ENCODE data around the gene SPART. TPM values are rescaled to one million over a fixed set of nuclear protein-coding genes. Genes with fewer than 3 reads are reported as not detected.

The SPART gene
- total RNA-seq, 1 donor from 2014 or later = 27.4 TPM

DNA sequence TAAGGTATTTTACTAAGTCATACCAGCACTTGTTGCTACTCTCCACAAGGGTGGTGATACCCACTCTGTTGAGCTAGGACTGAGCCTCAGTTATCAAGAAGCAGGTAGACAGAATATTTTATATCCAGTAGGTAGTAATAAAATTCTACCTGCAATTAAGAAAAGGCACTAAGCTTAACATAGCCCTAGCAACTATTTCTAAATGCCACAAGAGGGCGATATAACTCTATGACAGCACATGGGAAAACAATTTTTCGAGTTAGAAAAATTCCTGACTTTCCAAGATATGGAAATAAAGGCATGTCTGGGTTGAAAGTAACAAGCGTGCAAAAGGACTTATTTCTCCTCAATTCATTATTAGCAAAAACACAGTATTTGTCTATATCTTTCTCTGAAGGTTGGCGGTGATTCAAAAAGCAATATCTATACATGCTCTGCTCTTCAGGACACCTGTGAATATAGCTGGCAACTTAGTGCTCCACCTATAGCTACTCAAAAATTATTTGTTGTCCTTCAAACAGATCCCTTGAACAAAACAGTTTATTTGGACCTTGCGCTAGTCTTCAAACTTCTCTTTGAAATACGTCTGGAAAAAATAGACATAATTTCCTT is 63.3 kb downstream of the SPART start:
- H3K4me3 ChIP-seq = no peak overlapping the region
- no peak for DNase-seq (ENCODE audit: low spot score in 2 of 2)
- no peak overlapping the region for H3K27ac ChIP-seq
- H3K4me1 ChIP-seq = no peaks in the 10 kb centered on the region
- intact Hi-C loops (cut with DNase I) = loop anchor here (2.0 to 5.0 kb wide), 2 partner anchors 112 to 454 kb away; no protein-coding TSS in a partner anchor
- H3K9me3 ChIP-seq = no peaks in the 10 kb centered on the region
- H3K36me3 ChIP-seq = no peaks in the 10 kb centered on the region
- TF ChIP-seq, protein P1, sequence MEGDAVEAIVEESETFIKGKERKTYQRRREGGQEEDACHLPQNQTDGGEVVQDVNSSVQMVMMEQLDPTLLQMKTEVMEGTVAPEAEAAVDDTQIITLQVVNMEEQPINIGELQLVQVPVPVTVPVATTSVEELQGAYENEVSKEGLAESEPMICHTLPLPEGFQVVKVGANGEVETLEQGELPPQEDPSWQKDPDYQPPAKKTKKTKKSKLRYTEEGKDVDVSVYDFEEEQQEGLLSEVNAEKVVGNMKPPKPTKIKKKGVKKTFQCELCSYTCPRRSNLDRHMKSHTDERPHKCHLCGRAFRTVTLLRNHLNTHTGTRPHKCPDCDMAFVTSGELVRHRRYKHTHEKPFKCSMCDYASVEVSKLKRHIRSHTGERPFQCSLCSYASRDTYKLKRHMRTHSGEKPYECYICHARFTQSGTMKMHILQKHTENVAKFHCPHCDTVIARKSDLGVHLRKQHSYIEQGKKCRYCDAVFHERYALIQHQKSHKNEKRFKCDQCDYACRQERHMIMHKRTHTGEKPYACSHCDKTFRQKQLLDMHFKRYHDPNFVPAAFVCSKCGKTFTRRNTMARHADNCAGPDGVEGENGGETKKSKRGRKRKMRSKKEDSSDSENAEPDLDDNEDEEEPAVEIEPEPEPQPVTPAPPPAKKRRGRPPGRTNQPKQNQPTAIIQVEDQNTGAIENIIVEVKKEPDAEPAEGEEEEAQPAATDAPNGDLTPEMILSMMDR (IDR thresholded peaks at IDR 0.05) = peak; percentile 49 to 80 (median 77)
- no peaks in the 10 kb centered on the region for H3K27me3 ChIP-seq

DNA sequence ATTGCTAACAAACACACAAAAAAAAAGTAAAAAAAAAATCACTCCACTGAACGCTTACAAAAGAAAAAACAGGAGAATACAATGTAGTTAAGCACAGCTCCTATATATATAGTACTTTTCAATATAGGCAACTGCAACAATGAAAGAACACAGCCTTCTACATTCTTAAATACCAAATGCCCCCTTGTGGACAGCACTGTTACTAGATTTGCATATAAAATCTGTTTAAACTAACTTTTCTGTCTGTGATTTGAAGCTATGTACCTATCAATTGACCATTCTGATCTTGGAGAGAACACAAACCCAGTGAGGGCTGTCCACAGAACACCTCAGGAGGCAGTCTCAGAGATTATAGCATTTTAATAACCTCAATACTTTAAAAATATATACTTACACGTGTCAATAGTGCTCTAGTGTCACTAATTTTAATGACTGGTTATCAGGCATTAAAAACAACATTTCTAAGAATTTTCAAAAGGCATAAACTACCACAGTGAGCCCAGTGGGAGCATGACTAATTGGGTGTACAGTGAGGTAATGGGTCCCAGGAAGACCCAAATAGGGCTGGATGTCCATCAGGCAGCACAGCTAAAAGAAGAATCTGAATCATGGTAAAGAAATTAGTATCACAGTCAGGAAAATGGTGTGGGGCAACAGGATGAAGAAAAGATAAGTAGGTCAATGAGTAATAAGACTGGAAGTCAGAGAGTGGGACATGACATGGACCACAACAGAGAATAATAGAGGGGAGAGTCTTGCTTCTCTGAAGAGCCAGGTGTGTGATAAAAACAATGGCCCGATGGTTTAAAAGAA is 70.8 kb downstream of the SPART start:
- no peaks in the 10 kb centered on the region for H3K9me3 ChIP-seq
- no peak overlapping the region for H3K27ac ChIP-seq
- no peaks in the 10 kb centered on the region for H3K36me3 ChIP-seq
- DNase-seq (ENCODE audit: low spot score in 2 of 2) = no peak
- H3K27me3 ChIP-seq = no peaks in the 10 kb centered on the region
- TF ChIP-seq, protein P1 (IDR thresholded peaks at IDR 0.05) = peak; percentile 13 to 66 (median 46)
- no peaks in the 10 kb centered on the region for H3K4me1 ChIP-seq
- no peak overlapping the region for H3K4me3 ChIP-seq
- intact Hi-C loops (cut with DNase I) = loop anchor here (1.0 kb wide), 1 partner anchor 297 kb away; no protein-coding TSS in a partner anchor

DNA sequence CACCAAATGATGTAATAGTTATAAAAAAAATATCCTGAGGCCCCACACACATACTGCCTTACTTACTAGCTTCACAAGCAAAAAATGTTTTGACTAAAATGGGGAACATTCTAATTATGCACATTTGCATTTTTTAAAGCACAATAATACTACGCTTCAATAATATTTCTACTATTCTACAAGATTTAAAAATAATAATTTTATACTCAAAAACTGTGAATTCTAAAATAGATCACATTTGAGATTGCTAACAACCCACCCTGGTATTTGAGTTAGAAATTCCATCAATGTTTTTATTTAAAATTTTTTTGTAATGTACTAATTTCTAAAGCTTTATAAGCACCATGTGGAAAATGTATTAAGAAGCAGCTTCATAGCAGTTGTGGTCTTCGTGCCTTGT is 72.8 kb downstream of the SPART start:
- intact Hi-C loops (cut with DNase I) = no loop called here
- no peaks in the 10 kb centered on the region for H3K9me3 ChIP-seq
- no peaks in the 10 kb centered on the region for H3K27me3 ChIP-seq
- H3K4me3 ChIP-seq = no peak overlapping the region
- no peaks in the 10 kb centered on the region for H3K4me1 ChIP-seq
- H3K27ac ChIP-seq = no peak overlapping the region
- H3K36me3 ChIP-seq = no peaks in the 10 kb centered on the region
- TF ChIP-seq, protein P1 (IDR thresholded peaks at IDR 0.05) = no peak
- DNase-seq (ENCODE audit: low spot score in 2 of 2) = no peak

DNA sequence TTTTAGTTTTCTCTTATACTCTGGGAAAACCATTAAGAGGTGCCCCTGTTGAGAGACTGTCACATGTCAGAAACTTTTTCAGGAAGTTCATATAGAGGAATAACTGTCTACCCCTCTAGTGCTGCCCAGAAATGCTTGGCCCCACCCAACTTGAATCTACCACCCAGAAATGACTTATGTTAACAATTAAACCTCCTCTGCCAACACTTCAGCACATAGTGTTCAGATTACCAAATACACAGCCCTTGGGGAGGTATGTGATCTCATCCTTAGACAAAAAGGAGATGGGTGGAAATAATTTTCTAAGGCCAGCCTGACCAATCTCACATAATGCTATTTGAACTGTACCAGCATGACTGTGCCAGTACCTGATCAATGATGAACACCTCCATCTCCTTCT is 84.2 kb downstream of the SPART start:
- no peaks in the 10 kb centered on the region for H3K27me3 ChIP-seq
- intact Hi-C loops (cut with DNase I) = no loop called here
- no peaks in the 10 kb centered on the region for H3K4me1 ChIP-seq
- no peak for DNase-seq (ENCODE audit: low spot score in 2 of 2)
- H3K4me3 ChIP-seq = no peak overlapping the region
- no peaks in the 10 kb centered on the region for H3K9me3 ChIP-seq
- no peak overlapping the region for H3K27ac ChIP-seq
- TF ChIP-seq, protein P1 (IDR thresholded peaks at IDR 0.05) = no peak
- no peaks in the 10 kb centered on the region for H3K36me3 ChIP-seq

DNA sequence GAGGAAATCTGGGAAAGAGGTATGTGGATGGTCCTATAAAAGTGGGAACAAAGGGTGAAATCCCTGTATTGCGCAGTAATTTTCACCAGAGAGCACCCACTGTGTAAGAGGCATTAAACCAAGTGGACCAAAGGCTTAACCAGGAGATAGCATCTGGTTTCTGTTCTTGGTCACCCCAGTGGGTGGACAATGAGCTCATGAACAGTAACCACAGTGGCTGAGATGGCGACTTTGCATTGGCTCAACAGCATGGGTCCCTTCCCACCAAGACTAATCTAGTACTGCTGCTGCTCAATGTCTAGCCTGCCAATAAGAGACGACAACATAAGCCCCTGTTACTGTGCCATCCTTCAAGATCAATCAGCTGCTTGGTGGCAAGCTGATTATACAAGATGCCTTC is 85.2 kb downstream of the SPART start:
- no peak overlapping the region for H3K27ac ChIP-seq
- TF ChIP-seq, protein P1 (IDR thresholded peaks at IDR 0.05) = no peak
- intact Hi-C loops (cut with DNase I) = no loop called here
- no peaks in the 10 kb centered on the region for H3K9me3 ChIP-seq
- no peaks in the 10 kb centered on the region for H3K36me3 ChIP-seq
- H3K27me3 ChIP-seq = no peaks in the 10 kb centered on the region
- no peak overlapping the region for H3K4me3 ChIP-seq
- DNase-seq (ENCODE audit: low spot score in 2 of 2) = no peak
- H3K4me1 ChIP-seq = no peaks in the 10 kb centered on the region
